ENCODE results near the gene ARHGAP26.

DNA sequence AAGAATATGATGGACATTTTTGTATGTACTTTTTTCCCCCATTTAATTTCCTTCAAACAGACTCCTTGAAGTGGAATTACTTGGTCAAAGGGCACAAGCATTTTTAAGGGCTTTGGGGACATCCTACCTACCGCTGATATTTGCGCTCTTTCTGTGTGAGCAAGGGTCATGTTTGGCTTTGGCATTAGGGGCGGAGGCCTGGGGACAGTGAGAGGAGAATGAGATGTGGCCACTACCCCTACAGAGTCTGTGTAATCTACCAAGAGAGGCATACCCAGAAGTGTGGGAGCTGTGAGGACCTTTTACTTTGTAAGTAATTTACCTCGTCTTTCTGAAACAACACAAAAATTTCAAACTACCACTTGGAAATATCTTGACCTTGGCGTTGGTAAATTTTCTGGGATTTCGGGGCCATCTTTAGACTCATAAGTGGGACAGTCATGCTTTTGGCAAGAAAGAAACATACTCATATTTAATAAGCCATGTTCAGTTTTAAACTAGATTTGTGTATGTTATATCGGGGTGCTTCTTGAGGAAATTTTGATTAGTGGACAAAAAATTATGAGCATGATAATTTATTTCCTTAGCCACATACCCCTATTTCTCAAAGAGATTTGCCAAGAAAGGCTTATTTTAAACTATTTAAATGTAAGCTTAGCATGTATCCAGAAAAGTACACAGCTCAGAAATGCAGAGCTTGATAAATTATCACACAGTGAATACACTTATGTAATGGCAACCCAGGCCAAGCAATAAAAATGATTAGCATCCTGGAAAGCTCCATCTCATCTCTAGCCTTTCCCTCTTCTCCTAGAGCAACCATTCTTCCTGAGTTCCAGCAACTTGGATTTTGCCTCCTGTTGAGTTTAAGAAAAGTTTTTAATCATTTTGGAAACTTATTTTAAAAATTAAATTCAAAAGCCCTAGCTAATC lies 63.6 kb downstream of the ARHGAP26 start:
- TF ChIP-seq CTCF (IDR thresholded peaks at IDR 0.05) = no peak
- no peak for TF ChIP-seq POLR2A (IDR thresholded peaks at IDR 0.05)
